Mammary epithelial cell (primary cell): Measurements from ENCODE around the gene TNFRSF14.

Experiments
- CTCF ChIP-seq, 2 donors: IDR thresholded peaks in 1 of 2; conservative IDR thresholded peaks in 1 of 2; 2 replicates each; pipeline ENCODE4 v1.5.1; 2011 to 2012; ENCODE audit warnings: inconsistent platforms in 2 of 2, low read length in 2 of 2, mild to moderate bottlenecking in 2 of 2, control low read depth in 1 of 2, low read depth in 1 of 2; ENCODE audit not compliant: insufficient read depth in 1 of 2; ENCODE audit errors: extremely low read depth in 1 of 2
- EZH2 ChIP-seq: IDR thresholded peaks from 2 replicates; pipeline ENCODE4 v1.6.1; 2012; ENCODE audit warnings: low read length, inconsistent platforms, borderline replicate concordance

- TF ChIP-seq CTCF (conservative IDR thresholded peaks at IDR 0.05 in 1 of 2, IDR thresholded peaks at IDR 0.05 in 1 of 2; ENCODE audit: extremely low read depth in 1 of 2, insufficient read depth in 1 of 2, low read depth in 1 of 2, low read length in 2 of 2) (no peak), EZH2 (no peak)
Observed at GRCh38 chr1:2612591-2613365, 56.6 kb downstream of the TNFRSF14 start.
